Left ventricle myocardium inferior (tissue), 1 donor: Measurements from ENCODE around the gene CCDC71L. TPM values are rescaled to one million over a fixed set of nuclear protein-coding genes. Genes with fewer than 3 reads are reported as not detected.

Source experiments
- DNase-seq: peaks from one replicate; pipeline ENCODE4 v3.0.0-alpha.2; 2020
- H3K27ac ChIP-seq: fragments of 200-600 bp; replicated peaks from 2 replicates; pipeline ENCODE4 v1.8.0; 2021
- H3K27me3 ChIP-seq: fragments of 200-600 bp; 2 replicates; pipeline ENCODE4 v1.8.0; 2021; ENCODE audit warnings: low read depth
- H3K36me3 ChIP-seq: fragments of 200-600 bp; 2 replicates; pipeline ENCODE4 v1.8.0; 2021
- H3K4me1 ChIP-seq: fragments of 200-600 bp; 2 replicates; pipeline ENCODE4 v1.8.0; 2021
- H3K4me3 ChIP-seq: fragments of 200-600 bp; 2 replicates; pipeline ENCODE4 v1.8.0; 2021; ENCODE audit warnings: mild to moderate bottlenecking, moderate library complexity
- H3K9me3 ChIP-seq: fragments of 200-600 bp; replicated peaks from 2 replicates; pipeline ENCODE4 v1.8.0; 2021
- CTCF ChIP-seq: fragments of 200-600 bp; IDR thresholded peaks from 2 replicates; pipeline ENCODE4 v1.8.0; 2021; ENCODE audit warnings: antibody characterized with exemption, mild to moderate bottlenecking, borderline replicate concordance
- intact Hi-C: fragments of 100-400 bp; cut with micrococcal nuclease; formaldehyde crosslinking; loops from one replicate; pipeline ENCODE4 v1.11.0; 2022
- total RNA-seq: library from RNA; stranded (reverse); fragmentation: NEBNext Ultra II Directional; extraction: Animal tissue kit (Norgen Biotek cat#: 25700); gene quantifications from one replicate; pipeline ENCODE4 v1.2.1, GENCODE V29; 2021
- donor health status: DM: no; HTN: yes; CAD: no; lungs with severe emphysema.

Gene CCDC71L
- total RNA-seq, 1 donor from 2014 or later = 6.0 TPM

- TF ChIP-seq CTCF = no peak
- DNase-seq = no peak
- Histone ChIP-seq H3K4me3 (no peak overlapping the region), H3K4me1 (no peaks in the 10 kb centered on the region), H3K36me3 (no peaks in the 10 kb centered on the region), H3K27me3 (peaks cover 6% of the 10 kb centered on the region), H3K27ac (no peak overlapping the region), H3K9me3 (peaks cover under 1% of the 10 kb centered on the region)
- intact Hi-C loops = no loop called here
Measured at GRCh38 chr7:106643216-106644000, 17.6 kb downstream of the CCDC71L start.

- no peak overlapping the region for H3K4me3 ChIP-seq
- no peak for DNase-seq
- H3K36me3 ChIP-seq = no peaks in the 10 kb centered on the region
- H3K4me1 ChIP-seq = no peaks in the 10 kb centered on the region
- H3K27me3 ChIP-seq = no peaks in the 10 kb centered on the region
- no peak for TF ChIP-seq CTCF
- H3K27ac ChIP-seq = no peak overlapping the region
- H3K9me3 ChIP-seq = peaks cover 9% of the 10 kb centered on the region
- intact Hi-C loops = no loop called here
Measured at GRCh38 chr7:106641416-106641815, 19.5 kb downstream of the CCDC71L start.

GRCh38 chr7:106640368-106641141 lies 20.4 kb downstream of the CCDC71L start:
- no peak overlapping the region for H3K4me3 ChIP-seq
- no peak for DNase-seq
- H3K4me1 ChIP-seq = no peaks in the 10 kb centered on the region
- no peak for TF ChIP-seq CTCF
- H3K27me3 ChIP-seq = no peaks in the 10 kb centered on the region
- intact Hi-C loops = no loop called here
- no peak overlapping the region for H3K27ac ChIP-seq
- H3K36me3 ChIP-seq = no peaks in the 10 kb centered on the region
- peaks cover 9% of the 10 kb centered on the region for H3K9me3 ChIP-seq

- no peak for TF ChIP-seq CTCF
- no peaks in the 10 kb centered on the region for H3K4me1 ChIP-seq
- no peak for DNase-seq
Measured at GRCh38 chr7:106639476-106640334, 21.3 kb downstream of the CCDC71L start.

GRCh38 chr7:106635411-106635810 lies 25.5 kb downstream of the CCDC71L start:
- no peak for TF ChIP-seq CTCF
- Histone ChIP-seq H3K9me3 (peaks cover 9% of the 10 kb centered on the region), H3K27ac (no peak overlapping the region), H3K4me3 (no peak overlapping the region), H3K36me3 (no peaks in the 10 kb centered on the region), H3K27me3 (no peaks in the 10 kb centered on the region), H3K4me1 (no peaks in the 10 kb centered on the region)
- intact Hi-C loops = no loop called here
- DNase-seq = no peak

More at GRCh38 chr7:106639476-106640334, 21.3 kb downstream of the CCDC71L start:
- no peaks in the 10 kb centered on the region for H3K36me3 ChIP-seq
- intact Hi-C loops = no loop called here
- H3K27ac ChIP-seq = no peak overlapping the region
- H3K9me3 ChIP-seq = peaks cover 9% of the 10 kb centered on the region
- no peaks in the 10 kb centered on the region for H3K27me3 ChIP-seq
- no peak overlapping the region for H3K4me3 ChIP-seq
